HG03469 (cell line): ENCODE data around the gene OR4D6.
"Not testable (repeated sequence)": the region's sequence is repeated elsewhere in the genome, so short reads cannot be mapped to it uniquely, and the experiment has no call there.

ENCODE experiments used
- ATAC-seq: cut with Tn5 transposase; IDR thresholded peaks from one replicate; pipeline ENCODE4 v1.9.1; 2021; ENCODE audit warnings: mild to moderate bottlenecking, moderate library complexity, moderate number of reproducible peaks; ENCODE audit not compliant: unreplicated experiment

The OR4D6 gene

GRCh38 chr11:59456661-59457060 is at the start of gene OR4D6:
TSS of gene OR4D6 (plus strand) at chr11:59456961. CDS start at chr11:59456961, 0 bp downstream.
- no peak for ATAC-seq

GRCh38 chr11:59413646-59414045 is 43.1 kb upstream of the OR4D6 start:
- ATAC-seq: no peak

GRCh38 chr11:59415111-59415510 is 41.6 kb upstream of the OR4D6 start:
- ATAC-seq: no peak

- no peak for ATAC-seq
Measured at GRCh38 chr11:59416613-59417012, 40.1 kb upstream of the OR4D6 start.

- ATAC-seq: no peak
Measured at GRCh38 chr11:59417023-59417422, 39.7 kb upstream of the OR4D6 start.

GRCh38 chr11:59418156-59418555 is 38.6 kb upstream of the OR4D6 start:
- ATAC-seq: no peak

GRCh38 chr11:59423835-59424234 is 32.9 kb upstream of the OR4D6 start:
- no peak for ATAC-seq

- no peak for ATAC-seq
Measured at GRCh38 chr11:59425131-59425530, 31.6 kb upstream of the OR4D6 start.

GRCh38 chr11:59426361-59427067 is 30.2 kb upstream of the OR4D6 start, which contains the start of gene OR5A2:
TSS of gene OR5A2 (minus strand) at chr11:59426413. CDS start at chr11:59422953, 3,460 bp downstream.
- ATAC-seq: no peak

- ATAC-seq: no peak
Measured at GRCh38 chr11:59427068-59427382, 29.7 kb upstream of the OR4D6 start.

- peak; percentile 69 for ATAC-seq
Measured at GRCh38 chr11:59429924-59430516, 26.7 kb upstream of the OR4D6 start.

GRCh38 chr11:59436169-59436568 is 20.6 kb upstream of the OR4D6 start, which contains the start of gene OR5A1:
TSS of gene OR5A1 (plus strand) at chr11:59436469. CDS start at chr11:59443169, 6,700 bp downstream.
- no peak for ATAC-seq

- no peak for ATAC-seq
Measured at GRCh38 chr11:59437770-59438169, 19.0 kb upstream of the OR4D6 start.

GRCh38 chr11:59445624-59446023 is 11.1 kb upstream of the OR4D6 start:
- ATAC-seq: not testable (repeated sequence)

- no peak for ATAC-seq
Measured at GRCh38 chr11:59448484-59448883, 8.3 kb upstream of the OR4D6 start.

GRCh38 chr11:59459916-59460315 is 3.2 kb downstream of the OR4D6 start:
- ATAC-seq: no peak

GRCh38 chr11:59463190-59463641 is 6.5 kb downstream of the OR4D6 start:
- ATAC-seq: no peak

GRCh38 chr11:59473015-59473414 is 16.3 kb downstream of the OR4D6 start, which contains the start of gene OR4D10:
TSS of gene OR4D10 (plus strand) at chr11:59473315. CDS start at chr11:59477430, 4,115 bp downstream.
- no peak for ATAC-seq

- ATAC-seq: no peak
Measured at GRCh38 chr11:59475176-59475575, 18.4 kb downstream of the OR4D6 start.

GRCh38 chr11:59479906-59480305 is 23.1 kb downstream of the OR4D6 start:
- ATAC-seq: no peak

GRCh38 chr11:59480359-59480758 is 23.6 kb downstream of the OR4D6 start:
- ATAC-seq: no peak

GRCh38 chr11:59501931-59502330 is 45.2 kb downstream of the OR4D6 start:
- ATAC-seq: no peak
